MM.1S (cell line): ENCODE data around the gene KCND3.

Source experiments
- DNase-seq: peaks from one replicate; pipeline ENCODE4 v3.0.0-alpha.2; 2015
- H2AFZ ChIP-seq: fragments of 300-600 bp; sonication (generic); 2 replicates; pipeline ENCODE4 v1.6.0; 2016; ENCODE audit warnings: antibody characterized with exemption, low read length
- H3F3A ChIP-seq: fragments of 300-600 bp; sonication (generic); 2 replicates; pipeline ENCODE4 v1.6.1; 2016; ENCODE audit warnings: mild to moderate bottlenecking, antibody characterized with exemption, low read length, moderate library complexity, mixed read lengths; ENCODE audit not compliant: insufficient read depth
- H3K27ac ChIP-seq: fragments of 300-600 bp; sonication (generic); 2 replicates; pipeline ENCODE4 v1.5.1; 2016; ENCODE audit warnings: mild to moderate bottlenecking, low read length
- H3K27me3 ChIP-seq: fragments of 300-600 bp; sonication (generic); replicated peaks from 2 replicates; pipeline ENCODE4 v1.6.0; 2016; ENCODE audit warnings: low read length; ENCODE audit not compliant: insufficient read depth
- H3K36me3 ChIP-seq: fragments of 300-600 bp; sonication (generic); replicated peaks from 2 replicates; pipeline ENCODE4 v1.6.1; 2016; ENCODE audit warnings: mild to moderate bottlenecking, low read length, mixed read lengths; ENCODE audit not compliant: insufficient read depth
- H3K4me1 ChIP-seq: fragments of 300-600 bp; sonication (generic); 2 replicates; pipeline ENCODE4 v1.6.1; 2016; ENCODE audit warnings: low read length, mixed read lengths
- H3K4me2 ChIP-seq: fragments of 300-600 bp; sonication (generic); 2 replicates; pipeline ENCODE4 v1.6.0; 2016; ENCODE audit warnings: low read depth, low read length
- H3K4me3 ChIP-seq: fragments of 300-600 bp; sonication (generic); 2 replicates; pipeline ENCODE4 v1.5.1; 2016; ENCODE audit warnings: low read length, mixed read lengths
- H3K79me2 ChIP-seq: fragments of 300-600 bp; sonication (generic); 2 replicates; pipeline ENCODE4 v1.6.1; 2016; ENCODE audit warnings: mixed run types, low read length, mixed read lengths
- H3K9ac ChIP-seq: fragments of 300-600 bp; sonication (generic); 2 replicates; pipeline ENCODE4 v1.6.1; 2016; ENCODE audit warnings: low read length, mixed read lengths
- H3K9me2 ChIP-seq: fragments of 300-600 bp; sonication (generic); replicated peaks from 2 replicates; pipeline ENCODE4 v1.6.1; 2016; ENCODE audit warnings: mild to moderate bottlenecking, low read length, mixed read lengths; ENCODE audit not compliant: insufficient read depth
- H3K9me3 ChIP-seq: fragments of 300-600 bp; sonication (generic); replicated peaks from 2 replicates; pipeline ENCODE4 v1.6.1; 2016; ENCODE audit warnings: mild to moderate bottlenecking, low read length, mixed read lengths; ENCODE audit not compliant: insufficient read depth
- H4K20me1 ChIP-seq: fragments of 300-600 bp; sonication (generic); 2 replicates; pipeline ENCODE4 v1.6.1; 2016; ENCODE audit warnings: mild to moderate bottlenecking, low read length, moderate library complexity, mixed read lengths; ENCODE audit not compliant: insufficient read depth
- EZH2 ChIP-seq: fragments of 300-600 bp; sonication (generic); optimal IDR thresholded peaks from 2 replicates; pipeline ENCODE3; 2017; ENCODE audit warnings: low read depth, mild to moderate bottlenecking, antibody characterized with exemption, low read length, mixed read lengths
- EZH2phosphoT487 ChIP-seq: fragments of 300-600 bp; sonication (generic); IDR thresholded peaks from 2 replicates; pipeline ENCODE4 v1.6.1; 2018; ENCODE audit warnings: antibody characterized with exemption, low read length
- TF ChIP-seq, protein P1 (sequence below): fragments of 300-600 bp; sonication (generic); IDR thresholded peaks from 2 replicates; pipeline ENCODE4 v1.5.1; 2016; ENCODE audit warnings: antibody characterized with exemption, low read length, mixed read lengths

KCND3 gene

GRCh38 chr1:111876631-111877030 is 112.8 kb downstream of the KCND3 start:
- Histone ChIP-seq H3K36me3 (no peaks in the 10 kb centered on the region), H3K9ac (no peak overlapping the region), H3F3A (no peaks in the 10 kb centered on the region), H3K4me2 (no peak overlapping the region), H3K27ac (no peak overlapping the region), H2AFZ (no peak overlapping the region), H3K9me2 (no peaks in the 10 kb centered on the region), H3K27me3 (no peaks in the 10 kb centered on the region), H3K4me1 (no peaks in the 10 kb centered on the region), H3K79me2 (no peaks in the 10 kb centered on the region), H4K20me1 (no peaks in the 10 kb centered on the region), H3K4me3 (no peak overlapping the region), H3K9me3 (no peaks in the 10 kb centered on the region)
- DNase-seq = no peak
- no peak for TF ChIP-seq EZH2phosphoT487
- no peak for TF ChIP-seq EZH2
- TF ChIP-seq, protein P1, sequence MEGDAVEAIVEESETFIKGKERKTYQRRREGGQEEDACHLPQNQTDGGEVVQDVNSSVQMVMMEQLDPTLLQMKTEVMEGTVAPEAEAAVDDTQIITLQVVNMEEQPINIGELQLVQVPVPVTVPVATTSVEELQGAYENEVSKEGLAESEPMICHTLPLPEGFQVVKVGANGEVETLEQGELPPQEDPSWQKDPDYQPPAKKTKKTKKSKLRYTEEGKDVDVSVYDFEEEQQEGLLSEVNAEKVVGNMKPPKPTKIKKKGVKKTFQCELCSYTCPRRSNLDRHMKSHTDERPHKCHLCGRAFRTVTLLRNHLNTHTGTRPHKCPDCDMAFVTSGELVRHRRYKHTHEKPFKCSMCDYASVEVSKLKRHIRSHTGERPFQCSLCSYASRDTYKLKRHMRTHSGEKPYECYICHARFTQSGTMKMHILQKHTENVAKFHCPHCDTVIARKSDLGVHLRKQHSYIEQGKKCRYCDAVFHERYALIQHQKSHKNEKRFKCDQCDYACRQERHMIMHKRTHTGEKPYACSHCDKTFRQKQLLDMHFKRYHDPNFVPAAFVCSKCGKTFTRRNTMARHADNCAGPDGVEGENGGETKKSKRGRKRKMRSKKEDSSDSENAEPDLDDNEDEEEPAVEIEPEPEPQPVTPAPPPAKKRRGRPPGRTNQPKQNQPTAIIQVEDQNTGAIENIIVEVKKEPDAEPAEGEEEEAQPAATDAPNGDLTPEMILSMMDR = no peak

DNA sequence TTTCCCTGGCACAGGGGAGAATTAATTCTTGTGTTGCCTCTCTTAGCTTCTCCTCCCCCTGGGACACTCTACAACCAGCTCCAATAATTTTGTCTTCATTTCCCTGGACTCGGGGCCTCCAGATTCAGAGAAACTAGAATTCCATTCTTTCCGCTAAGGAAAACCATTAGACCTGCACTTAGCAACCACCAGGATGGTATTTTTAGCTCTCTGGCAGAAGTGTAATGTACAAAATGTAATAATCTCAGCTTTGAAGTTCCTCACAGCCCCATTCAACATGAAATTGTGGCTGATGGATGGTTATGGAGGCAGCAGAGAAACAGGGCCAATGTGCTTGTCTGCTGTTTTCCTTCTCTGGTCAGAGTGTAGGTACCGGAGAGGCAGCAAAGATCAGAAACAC is 113.8 kb downstream of the KCND3 start:
- no peaks in the 10 kb centered on the region for H4K20me1 ChIP-seq
- TF ChIP-seq, protein P1 = no peak
- TF ChIP-seq EZH2 (no peak), EZH2phosphoT487 (no peak)

DNA sequence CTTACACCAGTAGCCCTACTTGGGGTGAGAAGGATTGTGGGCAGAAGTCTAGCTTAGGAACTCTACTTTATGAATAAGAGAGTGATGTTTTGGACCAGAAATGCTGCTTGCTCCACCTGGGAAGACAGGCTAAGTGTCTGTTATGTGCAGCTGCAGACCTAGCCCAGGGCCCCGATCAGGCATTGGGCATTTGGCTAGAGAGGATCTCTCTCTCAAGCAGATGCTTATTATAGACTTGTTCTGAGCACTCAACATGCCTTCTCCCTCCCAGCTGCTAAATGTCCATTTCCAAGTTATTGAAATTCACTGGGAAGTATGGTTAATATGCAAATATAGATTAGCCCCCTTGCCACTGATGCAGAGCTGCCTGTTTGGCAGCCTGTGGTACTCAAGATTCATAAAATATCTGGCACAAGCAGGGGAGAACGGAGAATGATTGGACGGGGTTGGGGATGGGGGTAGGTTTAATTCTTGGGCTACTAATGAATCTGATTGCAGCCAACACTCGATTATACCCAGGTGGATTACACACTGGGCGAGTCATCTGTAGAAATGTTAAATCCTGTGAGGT is 115.9 kb downstream of the KCND3 start:
- H3K36me3 ChIP-seq = no peaks in the 10 kb centered on the region
- no peaks in the 10 kb centered on the region for H3K9me3 ChIP-seq

More for the DNA sequence above, 113.8 kb downstream of the KCND3 start:
- H3K9me2 ChIP-seq = no peaks in the 10 kb centered on the region
- DNase-seq = no peak
- no peaks in the 10 kb centered on the region for H3K79me2 ChIP-seq
- no peaks in the 10 kb centered on the region for H3K27me3 ChIP-seq
- no peak overlapping the region for H3K9ac ChIP-seq
- no peaks in the 10 kb centered on the region for H3K36me3 ChIP-seq
- H2AFZ ChIP-seq = no peak overlapping the region
- H3K4me2 ChIP-seq = no peak overlapping the region
- no peaks in the 10 kb centered on the region for H3F3A ChIP-seq
- no peaks in the 10 kb centered on the region for H3K4me1 ChIP-seq
- H3K4me3 ChIP-seq = no peak overlapping the region
- no peaks in the 10 kb centered on the region for H3K9me3 ChIP-seq
- no peak overlapping the region for H3K27ac ChIP-seq

More for the DNA sequence above, 115.9 kb downstream of the KCND3 start:
- Histone ChIP-seq H3K4me1 (no peaks in the 10 kb centered on the region), H3F3A (no peaks in the 10 kb centered on the region), H4K20me1 (no peaks in the 10 kb centered on the region), H2AFZ (no peak overlapping the region), H3K27ac (no peak overlapping the region), H3K27me3 (no peaks in the 10 kb centered on the region), H3K4me2 (no peak overlapping the region), H3K9ac (no peak overlapping the region), H3K4me3 (no peak overlapping the region), H3K9me2 (no peaks in the 10 kb centered on the region), H3K79me2 (no peaks in the 10 kb centered on the region)
- TF ChIP-seq EZH2phosphoT487 (no peak), EZH2 (no peak)
- TF ChIP-seq, protein P1 = no peak
- DNase-seq = no peak
